8988T (cell line): ENCODE data around the gene CELF6.
A peak's percentile ranks its signal among the peaks of the same experiment; 100 is the strongest.
"Not testable (repeated sequence)": the region's sequence is repeated elsewhere in the genome, so short reads cannot be mapped to it uniquely, and the experiment has no call there.

ENCODE experiments used
- DNase-seq: peaks from one replicate; pipeline ENCODE4 v3.0.0; 2011

CELF6 gene

DNA sequence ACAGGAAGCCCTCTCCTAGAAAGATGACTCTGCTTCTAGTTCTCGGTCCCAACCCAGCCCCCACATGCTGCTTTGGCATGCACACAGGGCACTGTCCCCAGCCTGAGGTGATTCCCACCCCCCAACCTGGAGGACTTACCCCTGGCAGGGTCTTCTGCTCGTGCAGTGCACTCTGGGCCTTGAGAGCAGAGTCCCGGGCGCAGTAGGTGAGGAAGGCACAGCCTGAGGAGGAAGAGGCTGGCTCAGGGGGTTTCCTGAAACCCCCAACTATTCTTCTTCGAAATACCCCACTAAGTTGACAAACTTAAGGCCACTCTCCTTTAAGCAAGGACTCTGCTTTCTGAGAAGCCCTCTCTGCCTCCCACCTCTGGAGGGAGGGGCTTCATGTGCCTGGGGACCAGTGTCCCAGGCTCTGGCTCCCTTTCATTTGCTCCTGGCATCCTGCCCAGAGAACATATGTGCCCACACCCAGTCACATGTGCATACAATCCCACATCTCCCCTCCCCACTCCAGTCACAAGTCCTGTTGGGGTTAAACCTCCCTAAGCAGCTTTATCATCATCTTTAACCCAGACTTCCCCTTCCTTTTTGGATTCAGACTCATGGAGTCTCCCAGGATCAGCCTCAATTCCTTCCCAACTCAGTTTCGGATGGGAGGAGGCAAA is 4.1 kb downstream of the CELF6 start:
- no peak for DNase-seq

DNA sequence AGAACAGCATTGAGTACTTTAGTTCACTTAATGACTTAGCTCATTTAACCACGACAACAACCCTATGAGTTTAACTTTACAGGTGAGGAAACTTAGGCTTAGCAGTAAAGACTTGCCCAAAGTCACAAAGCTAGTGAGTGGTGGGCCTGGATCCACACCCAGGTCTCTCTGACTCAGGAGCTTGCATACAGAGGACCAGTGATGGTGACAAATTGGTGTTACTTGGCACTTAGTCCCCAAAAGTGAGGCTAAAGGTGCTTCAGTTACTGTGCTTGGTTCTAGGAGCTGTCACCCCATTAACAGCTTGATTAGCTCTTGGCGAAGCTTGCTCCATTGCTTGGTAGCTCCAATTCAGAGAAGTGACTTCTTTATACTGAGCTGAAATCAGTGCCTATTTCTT is 6.1 kb downstream of the CELF6 start:
- no peak for DNase-seq

DNA sequence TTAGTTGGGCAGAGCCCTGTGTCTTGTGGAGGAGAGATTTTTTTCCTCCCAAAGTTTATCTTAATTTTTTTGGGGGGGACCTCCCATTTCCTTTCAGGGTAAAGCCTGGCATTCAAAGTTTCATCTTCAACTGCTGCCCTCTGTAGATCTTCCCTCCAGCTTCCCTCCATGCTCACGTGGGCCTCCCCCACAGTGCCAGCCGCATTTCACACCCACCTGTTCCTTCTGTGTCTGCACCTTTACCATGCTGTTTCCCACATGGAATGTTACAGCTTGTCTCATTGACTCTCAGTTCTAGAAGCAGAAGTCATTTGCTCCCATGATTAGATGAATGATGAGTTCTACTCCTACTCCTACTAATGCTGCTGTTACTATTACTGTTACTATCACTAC is 6.5 kb downstream of the CELF6 start:
- DNase-seq = no peak

DNA sequence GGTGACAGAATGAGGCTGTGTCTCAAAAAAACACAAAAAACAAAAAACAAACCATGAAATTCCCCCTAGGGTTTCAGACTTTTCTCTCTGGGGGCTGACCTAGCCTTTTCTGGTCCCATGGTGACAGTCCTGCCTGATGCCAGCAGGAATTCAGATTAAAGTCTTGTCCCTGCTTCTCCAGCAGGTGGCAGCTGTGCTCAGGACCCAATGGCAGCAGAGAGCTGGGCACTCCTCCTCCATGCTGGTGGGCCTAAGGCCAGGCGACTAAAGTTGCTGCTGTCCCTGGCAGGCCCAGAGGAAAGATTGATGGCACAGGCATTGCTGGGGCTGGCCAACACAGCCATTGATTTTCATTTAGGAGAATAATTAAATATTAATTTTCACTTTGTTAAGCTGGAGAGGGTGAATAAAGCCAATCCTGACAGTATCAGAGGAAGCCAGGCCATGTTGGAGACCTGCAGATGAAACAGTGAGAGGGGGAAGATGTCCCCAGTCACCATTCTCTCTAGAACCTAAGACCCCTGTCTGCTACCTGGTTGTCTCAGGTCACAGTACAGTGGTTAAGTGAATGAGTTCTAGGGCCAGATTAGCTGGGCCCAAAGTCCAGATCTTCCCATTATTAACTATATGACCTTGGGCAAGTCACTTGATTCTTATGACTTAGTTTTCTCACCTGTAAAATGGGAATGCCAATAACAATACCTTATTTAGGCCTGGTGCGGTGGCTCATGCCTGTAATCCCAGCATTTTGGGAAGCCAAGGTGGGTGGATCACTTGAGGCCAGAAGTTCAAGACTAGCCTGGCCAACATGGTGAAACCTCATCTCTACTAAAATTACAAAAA is 7.1 kb downstream of the CELF6 start:
- DNase-seq = peak; percentile 74

DNA sequence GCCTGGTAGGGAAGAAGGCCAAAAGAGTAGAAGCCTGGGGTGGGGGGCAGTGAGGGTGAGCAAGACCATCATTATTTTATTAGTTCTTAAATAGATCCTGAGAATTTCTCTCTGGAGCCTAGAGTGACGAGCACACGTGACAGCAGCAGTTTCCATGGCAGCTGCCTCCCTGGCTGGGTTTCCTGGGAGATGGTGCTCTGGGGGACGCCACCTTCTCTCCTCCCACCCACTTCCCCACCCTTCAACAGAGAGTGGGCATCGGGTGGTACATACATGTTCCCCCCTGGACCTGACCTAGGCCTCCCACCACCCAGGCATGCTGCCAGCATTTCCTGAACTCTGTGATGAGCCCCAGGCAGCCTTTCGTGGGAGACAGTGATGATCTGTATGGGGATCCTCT is 12.9 kb downstream of the CELF6 start:
- no peak for DNase-seq

DNA sequence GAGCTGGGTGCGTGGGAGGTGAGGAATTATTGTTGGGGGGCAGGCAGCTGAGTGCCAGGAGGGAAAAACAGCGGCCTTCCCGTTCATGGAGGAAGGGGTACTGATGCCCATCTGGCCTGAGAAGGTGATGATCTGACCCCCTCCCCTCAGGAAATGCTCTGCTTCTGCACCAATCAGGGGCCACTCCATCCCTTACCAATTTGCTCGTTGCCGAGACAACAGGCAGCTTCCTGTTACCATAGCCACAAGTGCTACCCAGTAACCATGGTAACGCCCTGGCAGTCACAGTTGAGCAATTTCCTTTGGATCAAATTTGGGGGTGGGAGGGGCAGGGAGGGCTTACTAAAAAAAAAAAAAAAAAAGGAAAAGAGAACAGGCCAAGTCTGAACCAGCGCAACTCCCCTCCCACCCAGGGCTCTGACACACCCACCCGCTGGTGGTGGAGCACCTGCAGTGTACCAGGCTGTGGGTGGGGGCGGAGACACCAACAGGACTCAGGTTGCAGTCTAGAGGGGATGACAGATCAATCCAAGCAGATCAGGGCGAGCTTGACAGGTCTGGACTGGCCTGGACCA is 13.7 kb downstream of the CELF6 start:
- DNase-seq = no peak

DNA sequence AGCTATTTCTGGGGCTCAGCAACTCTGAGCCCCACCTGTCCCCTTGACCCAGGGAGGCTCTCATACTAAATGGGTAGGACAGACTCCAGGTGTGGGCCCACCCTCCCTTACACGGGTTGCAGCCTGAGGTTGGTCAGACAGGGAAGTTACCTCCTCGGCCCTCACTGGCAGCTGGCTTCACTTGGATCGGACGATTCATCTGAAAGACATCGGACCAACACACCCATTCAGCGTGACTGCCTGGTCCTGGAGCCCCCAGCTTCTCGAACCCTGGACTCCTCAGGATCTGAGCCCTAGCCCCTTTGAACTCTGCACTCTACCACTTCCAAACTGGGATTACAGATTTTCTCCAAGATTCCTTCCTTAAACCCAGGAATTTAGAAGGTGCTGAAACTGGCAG is 15.4 kb downstream of the CELF6 start:
- no peak for DNase-seq

DNA sequence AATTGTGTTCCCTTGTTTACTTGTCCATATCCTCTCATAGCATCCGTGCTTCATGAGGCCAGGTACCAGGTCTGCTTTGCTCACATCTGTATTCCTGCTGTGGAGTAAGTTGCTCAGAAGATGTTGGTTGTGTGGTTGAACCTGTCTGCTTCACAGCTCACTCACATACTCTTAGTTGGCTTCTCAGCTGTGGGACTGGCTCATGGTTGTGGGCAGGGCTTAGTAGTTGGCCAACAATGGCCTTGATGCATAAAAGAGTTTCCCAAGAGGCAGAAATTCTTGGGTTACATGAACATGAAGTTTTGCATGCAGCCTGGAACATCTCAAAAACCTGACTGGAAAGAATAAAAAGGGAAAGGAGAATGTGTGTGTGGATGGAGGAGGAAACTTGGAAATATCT is 17.0 kb downstream of the CELF6 start:
- no peak for DNase-seq

DNA sequence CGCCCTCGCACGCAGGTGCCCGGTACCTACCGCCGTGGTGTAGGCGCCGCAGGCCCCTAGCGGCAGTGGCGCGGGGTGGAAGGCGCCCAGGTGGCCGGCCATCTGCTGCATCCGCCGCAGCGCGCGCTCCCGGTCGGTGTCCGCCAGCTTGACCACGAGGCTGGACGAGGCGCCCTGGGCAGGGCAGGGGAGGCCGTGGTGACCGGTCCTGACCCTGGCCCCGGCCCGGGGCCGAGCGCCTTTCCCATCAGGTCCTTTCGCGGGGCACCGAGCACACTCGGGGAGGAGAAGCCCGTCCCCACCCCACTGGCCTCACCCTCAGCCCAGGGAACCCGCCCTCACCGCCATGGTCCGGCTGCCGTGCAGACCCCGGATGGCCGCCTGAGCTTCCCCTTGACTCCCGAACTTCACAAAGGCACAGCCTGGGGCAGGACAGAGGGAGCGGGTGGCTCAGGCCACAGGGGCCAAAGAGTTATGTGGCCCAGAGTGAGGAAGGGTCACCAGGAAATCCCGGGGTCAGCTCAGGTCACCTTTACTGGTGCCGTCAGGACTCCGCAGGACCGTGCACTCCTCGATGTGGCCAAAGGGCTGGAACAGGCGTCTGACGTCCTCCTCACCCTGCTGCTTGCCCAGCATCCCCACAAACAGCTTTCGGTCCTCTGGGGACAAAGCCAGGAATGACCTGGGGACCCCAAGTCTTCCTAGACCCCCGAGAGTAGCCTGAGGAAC is 30.2 kb downstream of the CELF6 start:
- DNase-seq = no peak

DNA sequence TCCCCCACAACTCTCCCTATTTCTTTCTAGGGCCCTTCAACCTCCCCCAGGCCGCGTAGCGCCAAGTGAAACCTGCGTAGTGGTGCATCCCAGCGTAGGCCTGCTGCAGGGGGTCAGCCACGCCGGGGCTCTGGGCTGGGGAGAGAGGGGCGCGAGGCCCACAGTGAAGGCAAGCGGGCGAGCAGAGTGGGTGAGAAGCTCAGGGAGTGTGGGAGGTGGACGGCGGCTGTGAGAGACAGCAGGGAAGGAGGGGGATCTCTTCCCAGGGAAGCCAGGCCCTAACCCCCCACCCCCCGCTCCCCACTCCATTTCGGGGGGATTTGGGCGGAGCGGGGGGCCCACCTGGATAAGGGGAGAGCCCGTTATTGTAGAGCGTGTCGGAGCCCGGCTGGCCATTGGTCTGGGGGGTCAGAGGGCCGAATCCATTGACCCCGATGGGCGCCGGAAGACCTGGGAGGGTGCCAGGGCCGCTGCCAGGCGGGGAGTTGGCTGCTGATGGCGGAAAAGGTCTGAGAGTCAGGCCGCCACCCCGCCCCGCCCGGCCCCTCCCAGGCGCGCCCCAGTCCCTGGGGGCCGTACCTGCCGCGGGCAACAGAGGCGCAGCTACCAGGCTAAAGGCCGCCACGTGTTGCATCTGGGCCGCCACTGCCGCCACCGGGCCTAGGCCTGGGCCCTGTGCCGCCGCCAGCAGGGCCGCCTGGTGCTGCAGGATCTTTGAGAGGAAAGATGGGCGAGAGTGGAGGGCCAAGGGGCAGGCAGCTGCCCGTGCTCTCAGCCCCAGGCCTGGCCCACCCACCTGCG is 31.0 kb downstream of the CELF6 start:
- no peak for DNase-seq

DNA sequence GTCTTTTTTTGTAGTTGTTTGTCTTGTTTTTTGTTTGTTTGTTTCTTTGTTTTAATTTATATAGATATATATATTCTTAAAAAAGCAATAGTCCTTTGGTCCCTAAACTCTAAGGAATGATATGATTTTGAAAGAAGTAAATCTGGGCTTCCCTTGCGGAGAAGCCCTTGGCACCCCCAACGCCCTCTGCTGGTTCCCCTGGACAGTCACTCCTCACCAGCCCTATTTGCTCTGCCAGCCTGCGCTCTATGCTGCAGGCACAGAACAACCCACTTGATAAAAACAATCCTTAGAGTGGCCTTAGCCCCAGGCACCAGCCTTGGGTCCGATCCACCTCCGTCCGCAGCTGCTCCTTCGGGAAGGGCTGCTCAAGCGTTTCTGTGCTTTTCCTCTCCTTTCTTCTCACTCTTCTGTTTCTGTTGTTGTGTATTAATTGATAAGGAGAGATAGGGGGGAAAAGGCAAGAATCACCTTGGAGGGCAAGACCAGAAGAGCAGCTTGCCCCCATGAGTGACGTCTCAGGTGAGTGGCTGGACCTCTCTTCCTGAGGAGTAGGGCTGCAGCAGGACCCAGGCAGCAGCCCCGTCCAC is 33.9 kb downstream of the CELF6 start:
- peak; percentile 78 for DNase-seq

DNA sequence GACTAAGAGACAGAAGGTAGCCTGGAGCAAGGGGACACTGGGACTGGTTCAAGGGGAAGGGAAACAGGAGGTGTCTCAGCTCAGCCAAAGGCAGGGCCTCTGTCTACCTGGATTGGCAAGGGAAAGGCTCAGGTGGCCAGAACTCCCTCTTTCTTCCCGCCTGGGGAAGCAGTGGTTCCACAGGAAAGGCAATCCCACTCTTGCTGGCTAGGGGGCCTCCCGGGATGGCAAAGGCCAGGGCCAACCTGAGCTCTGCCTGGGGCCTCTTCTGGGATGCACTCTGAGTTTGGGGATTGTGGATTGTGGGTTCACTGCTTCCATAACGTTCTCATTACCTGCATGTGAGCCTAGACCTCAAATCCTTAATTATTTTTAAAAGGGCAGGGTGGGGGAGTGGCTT is 34.6 kb downstream of the CELF6 start:
- no peak for DNase-seq

DNA sequence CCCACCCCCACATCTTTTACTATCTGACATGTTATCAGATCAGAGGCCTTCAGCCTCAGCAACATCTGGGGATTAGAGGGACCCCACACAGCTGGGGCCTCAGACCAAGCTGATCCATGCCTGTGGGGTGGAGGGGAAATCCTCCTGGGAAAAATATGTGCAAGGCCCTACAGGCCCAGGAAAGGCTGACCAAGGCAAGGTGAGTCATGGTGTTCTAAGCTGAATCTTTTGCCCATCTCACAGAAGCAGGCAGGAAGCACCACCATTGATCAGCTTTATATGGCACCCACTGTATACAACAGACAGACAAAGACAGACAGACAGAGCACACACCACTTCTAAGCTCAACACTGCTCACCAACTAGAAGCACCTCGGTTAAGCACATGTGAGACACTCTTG is 35.2 kb downstream of the CELF6 start:
- no peak for DNase-seq

DNA sequence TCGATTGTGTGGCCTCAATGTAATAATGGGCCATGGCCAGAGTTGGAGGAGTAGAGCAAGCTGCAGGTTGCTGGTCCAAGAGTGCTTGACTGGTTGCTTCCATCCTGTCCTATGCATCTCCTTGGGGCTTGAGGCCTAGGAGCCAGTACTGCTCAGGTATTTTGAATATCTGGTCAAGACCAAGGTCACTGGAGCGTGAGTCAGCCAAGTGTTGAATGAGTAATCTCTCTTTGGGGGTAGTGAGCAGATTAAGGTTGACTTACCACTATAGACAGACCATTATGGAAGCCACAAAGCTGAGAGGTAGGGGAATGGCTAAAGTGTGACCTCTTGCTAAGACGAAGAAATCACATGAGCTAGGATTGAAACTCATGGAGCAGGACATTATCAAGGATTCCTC is 38.2 kb downstream of the CELF6 start:
- DNase-seq = no peak

DNA sequence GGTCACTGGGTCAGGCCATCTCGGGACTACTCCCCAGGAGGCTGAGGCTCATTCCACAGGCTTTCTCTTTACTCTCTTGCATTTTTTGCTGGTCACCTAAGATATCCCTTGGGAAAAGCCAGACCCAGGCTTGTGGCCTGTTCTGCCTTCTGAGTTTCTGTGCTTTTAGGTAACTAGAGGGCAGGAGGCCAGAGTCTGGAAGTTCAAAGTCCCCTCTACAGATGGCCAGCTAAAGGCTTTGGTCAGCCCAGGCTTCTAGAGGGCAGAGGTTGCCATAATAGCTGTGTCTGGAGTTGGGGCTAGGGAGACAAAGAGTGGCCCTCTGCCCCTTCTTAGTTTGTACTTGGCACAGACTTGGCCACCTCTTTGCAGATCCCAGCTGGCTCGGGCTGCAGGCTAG is 39.2 kb downstream of the CELF6 start:
- no peak for DNase-seq

DNA sequence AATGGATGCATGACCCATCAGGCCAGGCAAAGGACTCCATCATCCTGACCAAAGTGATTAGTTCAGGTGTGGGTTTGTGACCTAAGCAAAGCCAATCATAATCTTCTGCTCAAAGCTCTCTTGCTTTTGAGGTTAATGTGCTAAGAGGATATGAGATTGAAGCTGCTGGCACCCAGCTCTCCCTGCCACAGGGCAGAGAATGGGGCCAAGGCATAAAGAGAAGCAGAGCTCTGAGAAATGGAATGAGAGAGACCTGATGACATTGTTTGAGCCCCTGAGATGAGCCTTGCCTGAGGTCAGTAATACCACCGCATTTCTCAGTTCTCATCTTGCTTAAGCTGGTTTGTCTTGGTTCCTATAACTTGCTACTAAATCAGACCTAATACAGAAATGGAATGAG is 41.2 kb downstream of the CELF6 start:
- no peak for DNase-seq

DNA sequence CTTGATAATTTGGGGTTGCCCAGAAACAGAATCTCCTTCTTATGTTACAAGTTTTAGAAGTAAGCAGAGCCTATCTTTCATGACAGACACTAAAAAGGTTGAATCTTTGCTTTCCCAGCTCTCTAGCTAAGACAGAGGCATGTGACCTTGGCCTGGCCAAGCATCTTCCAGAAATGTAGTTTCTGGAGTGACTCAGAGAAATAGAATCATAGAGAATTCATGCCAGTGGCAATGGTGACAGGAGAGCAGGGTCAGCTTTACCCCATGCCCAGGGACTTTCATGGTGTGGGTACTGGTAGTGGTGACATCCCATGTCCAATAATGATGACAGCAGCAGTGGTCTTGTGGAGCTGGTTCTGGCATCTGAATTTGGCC is 43.6 kb downstream of the CELF6 start:
- DNase-seq = no peak

DNA sequence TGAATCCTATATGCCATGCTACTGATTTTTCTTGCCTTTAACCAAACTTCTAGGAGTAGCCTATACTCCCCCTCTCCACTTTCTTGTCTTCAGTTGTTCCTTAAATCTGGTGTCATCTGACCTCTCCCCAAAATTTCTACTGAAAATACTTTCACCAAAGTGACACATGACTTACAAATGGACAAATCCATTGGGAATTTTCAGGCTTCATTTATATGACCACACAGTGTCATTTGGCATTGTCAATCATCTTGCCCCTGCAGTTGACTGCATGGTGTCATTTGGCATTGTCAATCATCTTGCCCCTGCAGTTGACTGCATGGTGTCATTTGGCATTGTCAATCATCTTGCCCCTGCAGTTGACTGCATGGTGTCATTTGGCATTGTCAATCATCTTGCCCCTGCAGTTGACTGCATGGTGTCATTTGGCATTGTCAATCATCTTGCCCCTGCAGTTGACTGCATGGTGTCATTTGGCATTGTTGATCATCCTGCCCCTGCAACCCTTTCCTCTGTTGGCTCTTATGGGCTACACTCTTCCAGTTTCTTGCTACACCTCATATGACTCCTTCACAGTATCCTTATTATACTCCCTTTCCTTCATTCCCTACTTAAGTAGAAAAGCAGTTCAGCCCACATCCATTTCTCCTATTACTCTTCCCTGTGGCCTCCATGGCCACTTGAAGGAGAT is 44.2 kb downstream of the CELF6 start:
- not testable (repeated sequence) for DNase-seq

DNA sequence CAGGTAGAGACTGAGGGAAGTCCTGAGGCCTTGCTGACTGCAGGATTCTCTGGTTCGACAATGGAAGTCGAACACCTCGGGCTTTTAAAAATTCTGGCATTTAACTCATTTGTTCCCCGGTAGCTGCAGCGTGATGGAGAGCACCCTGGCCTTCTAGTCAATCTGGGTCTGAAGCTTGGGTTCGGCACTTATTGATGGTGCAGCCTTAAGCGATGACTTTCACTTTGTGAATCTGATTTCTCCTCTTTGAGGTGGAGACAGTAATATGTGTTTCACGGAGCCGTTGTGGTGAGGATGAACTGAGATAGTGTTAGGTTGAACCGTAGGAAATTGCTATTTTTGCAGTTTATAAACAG is 47.0 kb downstream of the CELF6 start:
- no peak for DNase-seq

DNA sequence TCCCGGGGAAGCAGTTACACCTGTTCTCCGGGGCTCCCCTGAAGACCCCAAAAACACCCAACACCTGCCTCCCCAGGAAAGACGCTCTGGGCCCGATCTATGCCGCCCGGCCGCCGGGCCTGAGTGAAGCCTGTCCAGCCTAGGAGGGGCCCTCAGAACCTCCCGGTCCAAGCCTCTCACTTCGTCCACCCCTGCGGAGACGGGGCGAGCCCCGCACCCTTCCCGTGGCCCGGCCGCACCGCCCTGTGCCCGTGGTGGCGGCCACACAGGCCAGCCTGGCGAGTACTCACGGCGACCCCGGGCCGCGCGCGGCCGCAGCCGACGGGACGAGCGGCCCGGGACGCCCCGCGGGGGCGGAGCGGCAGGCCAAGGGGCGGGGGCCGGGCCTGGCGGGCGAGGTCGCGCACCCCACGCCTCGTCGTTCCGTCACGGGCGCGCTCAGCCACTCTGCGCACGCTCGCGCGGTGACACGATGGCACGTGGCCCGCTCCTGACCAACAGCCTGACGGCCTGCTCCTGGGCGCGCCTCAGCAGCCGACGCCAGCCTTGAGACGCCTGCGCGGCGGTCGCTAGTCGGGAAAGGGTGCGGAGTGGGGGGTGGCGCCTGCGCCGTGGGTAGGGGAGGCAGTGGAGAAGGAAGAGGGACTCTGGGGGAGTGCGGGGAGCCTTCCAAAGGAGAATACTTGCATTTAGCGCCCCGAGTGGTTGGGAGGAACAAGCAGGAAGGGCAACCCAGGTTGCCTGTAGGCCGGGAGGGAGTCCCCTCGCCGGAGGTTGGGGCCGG is 47.6 kb downstream of the CELF6 start, which contains the start of gene PARP6:
Gene PARP6 (minus strand): TSS at position 342 of the 784 bp plus-strand sequence. CDS start 5,077 bp downstream, outside the sequence.
- DNase-seq = peak; percentile 89

DNA sequence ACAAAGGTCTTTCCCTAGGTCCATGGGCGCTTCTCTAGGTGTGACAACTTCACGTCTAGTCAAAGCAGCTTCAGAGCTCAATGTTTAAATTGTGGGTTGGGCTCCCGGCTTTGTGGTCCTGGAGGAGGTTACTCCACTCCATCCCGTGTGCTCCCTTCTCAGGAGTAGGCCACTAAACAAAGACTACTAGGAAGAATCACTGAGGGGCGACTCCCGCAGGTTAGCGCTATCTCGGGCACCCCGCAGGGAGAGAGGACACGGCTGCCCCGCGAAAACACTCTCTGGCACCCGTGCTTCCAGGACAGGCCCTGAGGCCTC is 48.1 kb downstream of the CELF6 start:
- no peak for DNase-seq
